ENCODE measurements around the gene PZP.

DNA sequence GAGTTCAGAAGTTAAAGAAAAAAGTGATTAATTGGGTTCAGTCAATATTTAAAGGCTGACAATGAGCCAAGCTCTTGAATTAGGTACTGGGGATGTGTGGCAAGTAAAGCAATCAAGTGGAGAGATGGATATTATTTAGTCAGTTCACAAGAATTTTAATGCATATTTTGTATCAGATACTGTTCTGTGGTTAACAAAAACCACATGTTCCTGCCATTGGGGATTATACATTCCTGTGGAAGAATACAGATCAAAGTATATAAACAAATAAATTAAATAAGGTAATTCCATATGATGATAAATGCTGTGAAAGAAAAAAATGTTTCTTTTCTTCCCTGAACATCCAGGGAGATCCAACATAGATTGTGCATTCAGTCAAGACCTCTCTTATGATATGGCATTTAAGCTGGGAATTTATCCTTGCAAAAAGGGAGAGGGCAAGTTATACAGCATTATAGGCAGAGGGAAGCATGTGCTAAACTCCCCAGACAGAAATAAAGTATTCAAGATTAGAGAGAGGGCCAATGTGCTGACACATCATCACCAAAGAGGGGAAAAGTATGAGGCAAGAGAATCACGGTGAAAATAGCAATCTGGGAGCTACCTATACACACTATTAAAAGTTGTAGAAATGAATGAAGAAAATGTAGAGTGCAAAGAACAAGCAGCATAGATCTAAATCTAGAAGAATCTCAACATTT is 74.8 kb downstream of the PZP start:
- TF ChIP-seq, protein P1, sequence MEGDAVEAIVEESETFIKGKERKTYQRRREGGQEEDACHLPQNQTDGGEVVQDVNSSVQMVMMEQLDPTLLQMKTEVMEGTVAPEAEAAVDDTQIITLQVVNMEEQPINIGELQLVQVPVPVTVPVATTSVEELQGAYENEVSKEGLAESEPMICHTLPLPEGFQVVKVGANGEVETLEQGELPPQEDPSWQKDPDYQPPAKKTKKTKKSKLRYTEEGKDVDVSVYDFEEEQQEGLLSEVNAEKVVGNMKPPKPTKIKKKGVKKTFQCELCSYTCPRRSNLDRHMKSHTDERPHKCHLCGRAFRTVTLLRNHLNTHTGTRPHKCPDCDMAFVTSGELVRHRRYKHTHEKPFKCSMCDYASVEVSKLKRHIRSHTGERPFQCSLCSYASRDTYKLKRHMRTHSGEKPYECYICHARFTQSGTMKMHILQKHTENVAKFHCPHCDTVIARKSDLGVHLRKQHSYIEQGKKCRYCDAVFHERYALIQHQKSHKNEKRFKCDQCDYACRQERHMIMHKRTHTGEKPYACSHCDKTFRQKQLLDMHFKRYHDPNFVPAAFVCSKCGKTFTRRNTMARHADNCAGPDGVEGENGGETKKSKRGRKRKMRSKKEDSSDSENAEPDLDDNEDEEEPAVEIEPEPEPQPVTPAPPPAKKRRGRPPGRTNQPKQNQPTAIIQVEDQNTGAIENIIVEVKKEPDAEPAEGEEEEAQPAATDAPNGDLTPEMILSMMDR (IDR thresholded peaks at IDR 0.05), result no peak
- TF ChIP-seq POLR2A (IDR thresholded peaks at IDR 0.05), result no peak
